DMS79 treated with DMSO at 0.1 percent for 48 hours (cell line): ENCODE measurements around the gene PLSCR3.

ENCODE experiments used
- DNase-seq: peaks from one replicate; lab custom pipeline; 2025; lab: John Stamatoyannopoulos, UW

Gene PLSCR3

DNA sequence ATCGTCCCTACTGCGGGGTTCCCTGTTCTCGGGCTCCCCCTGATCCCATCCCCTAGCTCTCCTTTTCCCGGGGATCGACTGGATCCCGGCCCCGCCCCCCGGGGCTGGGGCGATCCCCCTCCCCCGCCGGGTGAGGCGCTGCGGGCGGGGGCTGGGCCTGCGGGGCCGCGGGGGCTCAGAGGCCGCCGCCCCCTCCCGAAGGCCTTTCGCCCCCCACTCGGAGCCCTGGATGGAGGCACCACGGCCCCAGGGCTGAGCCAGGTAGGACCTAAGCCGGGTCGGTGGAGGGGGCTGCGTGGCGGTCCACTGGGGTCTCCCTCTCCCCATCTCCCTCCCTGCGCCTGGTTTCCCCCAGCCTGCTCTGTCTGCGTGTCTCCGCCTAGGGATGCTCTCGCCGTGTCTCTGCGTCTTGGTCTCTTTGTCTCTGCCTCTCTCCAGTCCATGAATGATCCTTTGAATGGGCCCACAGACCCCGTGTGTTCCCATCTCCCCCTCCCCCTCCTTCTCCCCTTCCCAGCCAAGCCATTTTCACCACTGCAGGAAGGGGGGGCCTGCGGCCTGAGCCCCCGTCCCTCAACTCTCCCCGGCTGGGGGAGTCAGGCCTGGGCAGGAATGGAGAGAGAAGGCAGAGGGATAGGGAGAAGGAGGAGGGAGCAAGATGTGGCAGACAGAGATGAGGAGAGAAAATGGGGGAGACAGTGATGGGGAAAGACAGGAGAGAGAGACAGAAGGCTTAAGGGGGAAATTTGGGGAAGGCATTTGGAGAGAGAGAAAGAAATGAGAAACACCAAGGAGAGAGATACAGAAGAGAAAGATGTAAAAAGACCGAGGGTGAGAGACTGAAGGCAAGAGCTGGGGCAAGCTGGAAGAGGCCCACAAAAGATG, 11.3 kb upstream of the PLSCR3 start:
- DNase-seq: no peak

DNA sequence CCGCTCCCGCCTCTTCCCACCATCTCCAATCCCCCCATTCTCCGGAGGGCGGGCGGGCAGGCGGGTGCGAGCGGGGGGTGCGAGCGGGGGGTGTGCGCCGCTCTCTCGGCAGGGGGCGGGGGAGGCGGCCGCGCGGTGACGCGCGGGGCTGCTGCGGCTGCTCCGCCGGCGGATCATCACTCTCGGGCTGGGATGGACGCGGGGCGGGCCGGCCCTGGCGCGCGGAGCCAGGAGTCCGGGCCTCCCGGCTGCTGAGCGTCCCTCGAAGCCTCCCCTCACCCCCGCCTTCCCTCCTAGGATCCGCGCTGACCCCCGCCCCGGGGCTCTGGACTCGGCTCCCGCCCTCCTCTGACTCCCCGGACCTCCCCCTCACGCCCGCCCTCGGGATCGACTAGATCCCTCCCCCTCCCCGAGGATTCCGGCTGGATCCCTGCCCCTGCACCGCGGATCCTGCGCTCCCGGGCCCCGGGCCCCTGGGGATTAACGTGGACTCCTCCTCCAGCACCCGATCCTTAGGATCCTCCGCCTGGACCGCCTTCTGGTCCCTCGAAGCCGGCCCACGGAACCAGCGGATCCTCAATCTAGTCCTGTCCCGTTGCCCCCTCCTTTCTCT, 10.5 kb upstream of the PLSCR3 start:
- no peak for DNase-seq

DNA sequence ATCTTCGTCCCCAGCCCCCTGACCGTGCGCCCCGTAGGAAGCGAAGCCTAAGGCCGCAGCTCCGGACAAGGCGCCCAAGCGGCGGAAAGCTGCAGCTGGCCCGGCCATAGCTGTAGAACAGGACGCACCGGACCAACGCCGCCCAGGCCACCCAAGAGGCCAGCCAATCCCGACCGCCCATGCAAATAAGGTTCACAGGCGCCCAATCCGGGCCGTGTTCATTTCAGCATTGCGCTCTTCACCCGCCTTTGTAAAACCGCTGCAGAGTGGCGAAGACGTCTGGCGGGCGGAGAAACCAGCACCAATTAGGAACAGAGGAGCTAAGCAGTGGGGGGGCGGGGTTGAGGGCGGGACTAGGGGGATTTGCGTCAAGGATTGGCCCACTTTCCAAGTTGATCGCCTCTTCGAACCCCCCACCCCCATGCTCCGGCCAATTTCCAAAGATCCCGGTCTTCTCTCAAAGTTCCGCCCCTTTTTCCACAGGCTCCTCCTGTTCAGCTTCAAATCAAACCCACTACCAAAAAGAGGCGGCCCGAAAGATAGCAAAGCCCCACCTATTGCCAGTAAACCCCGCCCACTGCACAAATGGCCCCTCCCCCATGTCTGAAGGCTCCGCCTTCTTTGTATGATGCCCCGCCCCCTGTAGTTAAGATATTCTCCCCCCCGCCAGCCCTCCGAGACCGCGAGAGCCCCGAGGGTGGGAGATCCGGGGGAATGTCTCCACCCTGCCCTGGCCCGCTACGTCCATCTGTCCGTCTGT, 9.8 kb upstream of the PLSCR3 start, which contains the start of gene TMEM256:
Gene TMEM256, minus strand, starts transcription at position 121 of the 760 bp plus-strand sequence. Its CDS starts 13 bp downstream, at position 108.
- DNase-seq: peak; percentile 96

DNA sequence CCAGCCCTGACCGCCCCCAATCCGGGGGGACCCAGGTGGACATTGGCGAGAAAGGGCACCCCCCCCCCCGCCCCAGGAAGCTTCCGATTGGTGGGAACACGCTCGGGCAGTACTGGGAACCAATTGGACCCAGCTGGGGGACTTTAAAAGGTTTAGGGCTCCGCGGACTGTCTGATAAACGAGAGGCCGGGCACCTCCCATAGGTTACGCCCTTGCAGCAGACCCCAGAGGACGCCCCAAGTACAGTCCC, 9.3 kb upstream of the PLSCR3 start:
- peak; percentile 61 for DNase-seq

DNA sequence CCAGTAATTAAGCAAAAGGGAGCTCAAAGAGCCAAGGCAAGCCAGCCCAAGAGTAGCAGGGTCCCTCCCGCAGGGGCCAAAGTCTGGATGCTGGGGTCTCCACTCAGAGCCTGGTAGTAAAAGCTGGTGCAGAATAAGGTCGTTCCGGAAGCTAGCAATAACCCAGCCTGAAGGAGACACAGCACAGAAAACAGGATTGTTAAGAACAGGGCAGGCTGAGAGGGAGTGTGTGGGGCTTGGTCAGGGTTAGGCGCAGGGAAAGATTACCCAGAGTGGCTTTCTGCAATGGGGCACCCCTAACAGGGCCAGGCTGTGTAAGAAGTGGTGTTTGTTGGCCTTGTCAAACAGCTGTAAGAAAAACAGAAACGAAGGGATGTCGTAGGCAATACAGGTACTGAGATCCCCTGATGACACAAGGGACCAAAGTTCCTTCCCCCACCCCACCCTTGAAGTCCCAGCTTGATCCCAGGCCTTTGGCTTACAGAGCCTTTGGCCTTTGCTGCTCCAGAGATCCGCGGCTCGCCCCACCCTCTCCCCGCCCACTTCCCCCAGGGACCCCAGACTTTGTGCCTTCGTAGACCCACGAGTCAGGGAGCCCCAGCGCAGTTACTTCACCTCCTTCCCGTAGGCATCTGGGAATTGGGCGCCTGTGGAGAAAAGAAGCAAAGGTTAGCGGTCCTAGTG, 8.9 kb upstream of the PLSCR3 start:
- DNase-seq: peak; percentile 61

DNA sequence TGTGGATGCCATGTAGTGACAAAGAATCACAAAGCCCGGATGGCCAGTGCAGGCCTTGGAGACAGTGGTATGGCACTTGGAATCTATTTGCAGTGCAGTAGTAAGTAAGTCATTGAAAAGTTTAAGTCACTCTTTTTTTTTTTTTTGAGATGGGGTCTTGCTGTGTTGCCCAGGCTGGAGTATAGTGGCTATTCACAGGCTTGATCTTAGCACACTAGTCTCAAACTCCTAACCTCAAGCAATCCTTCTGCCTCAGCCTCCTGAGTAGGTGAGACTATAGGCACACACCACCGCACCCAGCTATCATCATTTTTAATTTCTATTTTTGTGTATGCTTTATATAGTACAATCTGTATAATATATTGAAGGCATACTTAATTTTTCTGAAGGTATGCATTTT, 4.3 kb upstream of the PLSCR3 start:
- no peak for DNase-seq

DNA sequence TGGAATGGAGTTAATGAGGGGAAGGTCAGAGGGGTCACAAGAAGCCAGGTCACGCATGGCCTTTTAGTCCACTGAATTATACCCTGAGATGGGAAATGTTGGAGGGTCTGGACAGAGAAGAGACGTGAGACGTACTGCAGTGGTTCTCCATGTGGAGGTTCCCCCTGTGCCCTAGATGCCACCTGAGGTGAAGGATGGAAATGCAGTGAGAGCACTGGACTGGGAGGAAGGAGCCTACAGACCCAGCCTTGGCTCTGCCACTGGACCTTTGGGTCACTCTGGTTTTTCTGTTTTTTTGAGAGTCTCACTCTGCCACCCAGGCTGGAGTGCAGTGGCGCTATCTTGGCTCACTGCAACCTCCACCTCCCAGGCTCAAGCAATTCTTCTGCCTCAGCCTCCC, 1.8 kb upstream of the PLSCR3 start:
- DNase-seq: no peak

DNA sequence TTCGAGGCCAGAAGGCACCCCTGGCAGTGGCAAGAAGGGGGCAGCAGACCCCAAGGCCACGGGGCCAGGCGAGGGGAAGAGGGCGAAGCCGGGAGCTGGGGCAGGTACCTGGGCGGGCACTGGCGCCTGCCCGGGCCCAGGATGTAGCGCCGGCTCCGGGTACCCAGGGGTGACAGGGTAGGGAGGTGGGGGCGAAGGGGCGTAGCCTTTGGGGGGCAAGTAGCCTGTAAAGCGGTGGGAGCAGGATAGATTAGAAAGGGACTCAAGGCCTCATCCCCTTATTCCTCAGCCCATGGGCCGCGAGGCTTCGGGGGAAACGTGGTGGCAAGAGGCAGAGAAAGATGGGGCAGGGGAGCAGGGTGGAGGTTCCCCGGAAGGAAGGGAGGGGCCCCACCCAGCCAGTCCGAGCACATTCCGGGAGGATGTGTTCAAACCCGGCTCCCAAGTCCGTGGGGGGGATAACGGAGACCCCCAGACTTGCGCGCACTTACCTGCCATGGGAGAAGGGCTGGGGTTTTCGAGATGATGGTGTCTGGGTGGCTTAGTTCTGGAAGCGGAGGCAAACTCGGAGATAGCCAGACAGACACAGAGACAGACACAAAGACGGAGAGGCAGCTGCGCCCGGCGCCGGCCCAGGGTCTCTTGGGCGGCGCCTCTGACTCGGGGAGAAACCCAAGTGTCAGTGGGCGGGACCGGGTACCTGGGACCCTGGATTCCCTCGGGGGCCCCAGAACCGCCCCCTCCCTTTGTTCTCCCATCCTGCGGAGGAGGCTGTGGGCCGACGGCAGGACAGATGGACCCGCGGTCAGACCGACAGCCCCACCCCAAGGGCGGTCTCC, 493 bp downstream of the PLSCR3 start:
- peak; percentile 81 for DNase-seq

DNA sequence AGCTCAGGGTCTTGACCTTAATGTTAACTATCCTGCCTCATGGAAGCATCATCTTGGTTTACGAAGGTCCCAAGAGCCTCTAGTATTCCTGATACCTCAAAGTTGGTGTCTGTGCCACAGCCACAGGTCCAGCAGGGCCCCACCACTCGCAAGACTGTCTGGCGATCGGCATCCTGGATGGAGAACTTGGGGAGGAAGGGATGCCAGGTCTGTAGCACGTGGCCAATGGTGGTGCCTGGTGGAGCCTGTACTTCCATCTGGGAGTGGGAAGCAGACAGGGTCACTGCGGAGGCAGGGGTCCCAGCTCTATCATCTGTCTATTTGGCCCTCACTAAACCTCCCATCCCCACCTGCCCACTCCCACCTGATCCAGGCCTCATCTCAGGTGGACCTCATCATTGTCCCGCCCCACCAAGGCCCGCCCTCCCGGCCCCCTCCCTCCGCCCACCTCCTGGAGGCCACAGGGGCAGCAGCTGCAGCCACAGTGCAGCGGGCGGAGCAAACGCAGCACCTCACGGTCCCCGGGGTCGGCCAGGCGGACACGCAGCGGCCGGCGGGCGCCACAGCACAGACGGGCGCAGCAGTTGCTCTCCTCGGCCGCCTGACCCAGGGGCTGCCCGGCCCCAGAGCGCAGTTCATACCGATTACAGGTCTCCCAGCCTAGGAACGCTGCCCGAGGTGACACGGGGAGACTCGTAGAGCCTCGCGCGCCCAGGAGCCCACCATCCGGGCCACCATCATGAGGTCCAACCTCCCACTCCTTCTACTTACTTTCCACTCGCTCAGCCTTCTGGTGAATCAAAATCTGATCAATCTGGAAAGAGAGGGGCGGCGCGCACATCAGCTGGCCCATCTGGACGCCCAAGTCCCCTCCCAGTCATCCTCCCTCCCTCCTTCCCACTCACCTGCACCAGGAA, 1.4 kb downstream of the PLSCR3 start:
- DNase-seq: no peak

DNA sequence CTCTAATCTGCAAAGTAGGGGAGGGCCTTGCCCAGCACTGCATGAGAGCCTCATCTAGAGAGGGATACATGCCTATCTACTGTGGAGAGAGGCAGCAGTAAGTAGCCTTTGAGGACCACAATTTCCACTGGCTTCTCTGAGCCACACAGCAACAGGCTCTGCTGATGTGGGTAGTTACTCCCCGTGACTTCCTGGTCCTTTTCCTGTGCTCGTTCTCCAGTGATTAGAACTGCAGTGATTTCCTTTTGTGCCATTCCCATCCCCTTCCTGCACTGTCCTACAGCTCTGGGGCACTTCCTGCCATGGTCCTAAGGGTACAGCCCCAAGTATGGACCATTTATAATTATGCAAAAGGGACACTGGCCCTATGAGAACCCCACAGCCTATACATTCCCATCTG, 3.0 kb downstream of the PLSCR3 start:
- DNase-seq: no peak

DNA sequence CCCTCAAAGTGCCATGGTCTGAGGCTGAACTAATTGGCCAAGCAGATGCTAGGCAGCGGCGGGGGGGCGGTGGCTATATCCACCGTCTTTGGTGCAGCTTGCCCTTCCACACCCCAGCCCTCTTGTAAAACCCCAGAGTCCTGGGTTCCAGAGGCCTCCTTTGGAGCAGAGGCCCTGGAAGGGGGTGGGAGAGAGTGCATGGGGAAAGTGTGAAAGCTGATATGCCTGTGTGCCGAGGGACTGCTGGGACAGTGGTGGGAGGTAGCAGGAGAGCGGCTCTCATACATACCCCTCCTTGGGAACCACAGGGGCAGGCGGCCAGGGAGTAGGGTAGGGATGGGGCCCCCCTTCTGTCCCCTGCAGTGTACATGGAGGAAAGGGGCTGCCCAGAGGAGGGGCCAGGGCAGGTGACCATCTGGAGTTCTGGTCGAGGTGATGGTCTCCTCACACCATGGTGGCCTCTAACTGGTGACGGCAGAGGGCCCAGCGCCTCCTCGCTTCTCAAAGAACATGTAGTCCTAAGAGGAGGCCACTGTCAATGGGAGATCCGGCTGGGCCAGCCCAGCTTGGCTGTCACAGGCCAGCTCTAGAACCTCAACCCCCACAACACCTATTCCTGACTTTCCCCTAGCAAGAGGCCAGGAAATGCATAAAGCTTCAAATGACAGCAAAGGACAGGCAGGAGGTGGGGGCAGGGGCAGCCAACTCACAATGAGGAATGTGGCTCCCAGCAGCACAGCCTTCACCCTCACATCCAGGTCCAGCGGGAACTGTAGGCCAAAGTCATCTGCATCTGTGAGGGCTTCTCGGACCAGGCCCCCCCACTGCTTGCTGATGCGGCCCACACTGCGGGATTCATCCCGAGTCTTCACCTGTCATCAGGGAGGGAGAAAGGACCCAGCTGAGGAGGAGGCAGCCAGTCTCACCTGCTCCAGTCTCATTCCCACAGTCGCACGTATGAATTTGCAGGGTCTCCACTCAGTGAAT, 4.1 kb downstream of the PLSCR3 start:
- DNase-seq: no peak

DNA sequence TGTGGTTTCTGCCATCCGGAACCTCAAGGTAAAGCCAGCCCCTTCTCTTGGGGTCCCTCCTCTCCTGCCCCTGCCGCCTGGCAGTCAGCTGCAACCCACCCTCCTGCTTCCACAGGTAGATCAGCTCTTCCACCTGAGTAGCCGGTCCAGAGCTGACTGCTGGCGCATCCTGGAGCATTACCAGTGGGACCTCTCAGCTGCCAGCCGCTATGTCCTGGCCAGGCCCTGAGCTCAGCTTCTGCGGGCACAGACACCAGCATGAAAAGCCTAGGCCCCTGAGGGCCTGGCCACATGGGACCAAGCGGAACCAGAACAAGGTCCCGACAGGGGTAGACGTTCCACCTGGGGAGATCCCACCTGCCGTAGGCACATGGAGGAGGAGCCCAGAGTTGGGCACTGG, 5.5 kb downstream of the PLSCR3 start:
- no peak for DNase-seq

DNA sequence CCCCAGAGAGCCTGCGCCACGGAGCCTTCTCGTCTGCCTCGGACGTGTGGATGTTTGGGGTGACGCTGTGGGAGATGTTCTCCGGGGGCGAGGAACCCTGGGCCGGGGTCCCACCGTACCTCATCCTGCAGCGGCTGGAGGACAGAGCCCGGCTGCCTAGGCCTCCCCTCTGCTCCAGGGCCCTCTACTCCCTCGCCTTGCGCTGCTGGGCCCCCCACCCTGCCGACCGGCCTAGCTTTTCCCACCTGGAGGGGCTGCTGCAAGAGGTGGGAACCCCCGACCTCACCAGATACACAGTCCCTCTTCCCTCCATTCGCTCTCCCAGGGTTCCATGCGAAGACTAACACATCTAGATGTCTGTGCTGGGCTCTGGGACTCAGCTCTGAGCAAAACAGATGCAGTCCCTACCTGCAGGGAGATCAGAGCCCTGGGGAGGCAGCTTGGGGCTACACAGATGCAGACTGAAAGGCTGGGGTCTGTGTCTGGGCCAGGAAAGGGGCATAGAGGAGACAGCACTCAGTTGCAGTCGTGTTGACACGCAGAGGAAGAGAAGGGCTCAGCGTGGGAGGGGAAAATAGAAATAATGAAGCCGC, 9.7 kb downstream of the PLSCR3 start:
- no peak for DNase-seq

DNA sequence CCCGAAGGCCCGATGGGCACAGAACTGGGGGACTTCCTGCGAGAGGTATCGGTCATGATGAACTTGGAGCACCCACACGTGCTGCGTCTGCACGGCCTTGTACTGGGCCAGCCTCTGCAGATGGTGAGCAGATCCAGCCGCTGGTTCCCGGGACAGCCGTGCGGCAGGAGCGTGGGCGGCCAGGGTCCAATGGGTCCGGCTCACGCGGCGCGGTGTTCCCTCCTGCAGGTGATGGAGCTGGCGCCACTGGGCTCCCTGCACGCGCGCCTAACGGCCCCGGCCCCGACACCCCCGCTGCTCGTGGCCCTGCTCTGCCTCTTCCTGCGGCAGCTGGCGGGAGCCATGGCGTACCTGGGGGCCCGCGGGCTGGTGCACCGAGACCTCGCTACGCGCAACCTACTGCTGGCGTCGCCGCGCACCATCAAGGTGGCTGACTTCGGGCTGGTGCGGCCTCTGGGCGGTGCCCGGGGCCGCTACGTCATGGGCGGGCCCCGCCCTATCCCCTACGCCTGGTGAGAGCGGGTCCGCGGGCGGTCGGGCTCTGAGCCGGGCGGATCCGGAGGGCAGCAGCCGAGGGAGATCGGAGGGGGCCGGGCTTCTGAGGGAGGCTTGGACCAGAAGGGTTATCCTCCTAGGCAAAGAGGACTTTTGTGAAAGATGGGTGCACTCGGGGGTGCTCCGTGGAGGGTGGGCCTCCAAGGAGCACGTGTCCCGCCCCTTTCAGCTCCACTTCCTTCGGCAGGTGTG, 10.4 kb downstream of the PLSCR3 start:
- DNase-seq: peak; percentile 69

DNA sequence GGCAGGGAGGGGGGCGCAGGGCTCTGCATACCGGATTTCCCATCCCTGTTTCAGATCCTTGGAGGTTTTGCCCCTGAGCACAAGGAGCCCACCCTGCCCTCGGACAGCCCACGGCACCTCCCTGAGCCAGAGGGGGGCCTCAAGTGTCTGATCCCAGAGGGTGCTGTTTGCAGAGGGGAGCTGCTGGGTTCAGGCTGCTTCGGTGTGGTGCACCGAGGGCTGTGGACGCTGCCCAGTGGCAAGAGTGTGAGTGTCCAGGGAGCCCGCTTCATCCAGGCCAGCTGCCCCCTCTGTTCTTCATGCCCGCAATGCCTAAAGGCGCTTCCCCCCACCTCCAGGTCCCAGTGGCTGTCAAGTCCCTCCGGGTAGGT, 11.0 kb downstream of the PLSCR3 start:
- no peak for DNase-seq

DNA sequence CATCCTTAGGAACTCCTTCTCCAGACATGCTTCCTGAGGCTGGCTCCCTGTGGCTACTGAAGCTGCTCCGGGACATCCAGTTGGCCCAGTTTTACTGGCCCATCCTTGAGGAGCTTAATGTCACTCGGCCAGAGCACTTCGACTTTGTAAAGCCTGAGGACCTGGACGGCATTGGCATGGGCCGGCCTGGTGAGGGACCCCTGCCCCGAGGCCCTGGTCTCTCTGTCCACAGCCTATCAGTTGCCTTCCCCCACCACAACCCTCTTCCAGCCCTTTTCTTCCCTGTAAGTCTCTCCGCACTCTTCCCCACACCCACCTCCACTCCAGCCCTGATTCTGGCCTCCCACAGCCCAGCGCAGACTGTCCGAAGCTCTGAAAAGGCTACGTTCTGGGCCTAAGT, 11.4 kb downstream of the PLSCR3 start:
- no peak for DNase-seq

DNA sequence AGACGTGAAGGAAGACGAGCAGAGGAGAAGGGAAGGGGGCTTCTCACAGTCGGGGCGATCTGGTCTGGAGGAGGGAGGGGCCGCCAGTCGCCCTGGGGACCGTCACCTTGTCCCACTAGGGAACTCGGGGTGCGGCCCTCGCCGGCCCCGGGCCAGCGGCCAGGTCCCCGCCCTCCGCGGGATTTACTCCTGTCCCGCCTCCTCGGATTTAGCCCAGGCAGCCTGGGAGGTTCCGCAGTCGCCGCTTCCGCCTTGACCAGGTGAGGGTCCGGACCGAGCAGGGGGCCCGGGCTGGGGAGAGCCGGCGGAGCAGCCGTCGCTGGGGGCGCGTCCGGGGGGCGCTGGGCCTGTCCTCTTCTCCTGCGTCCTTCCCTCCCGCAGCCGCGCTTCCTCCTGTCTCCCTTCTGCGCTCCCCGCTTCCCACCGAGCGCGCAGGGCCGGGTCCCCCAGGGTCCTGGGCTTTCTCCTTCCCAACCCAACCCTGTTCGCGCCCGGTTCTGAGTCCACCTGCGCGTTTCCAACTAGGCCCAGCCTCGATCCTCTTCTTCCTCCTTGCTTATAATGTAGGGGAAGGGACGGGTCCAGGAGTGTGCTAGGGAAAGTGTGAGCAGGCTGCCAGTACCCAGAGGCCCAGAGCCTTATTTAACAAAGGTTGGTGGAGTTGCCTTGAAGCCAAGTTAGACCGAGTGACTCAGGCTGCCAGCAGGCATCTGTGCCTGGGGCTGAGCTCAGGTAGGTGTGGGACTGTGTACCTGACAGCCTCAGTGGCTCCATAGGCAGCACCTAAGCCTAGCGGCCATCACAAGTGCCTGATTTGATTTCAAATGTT, 13.3 kb downstream of the PLSCR3 start, which contains the start of gene TNK1:
Gene TNK1, plus strand, starts transcription at position 235 of the 829 bp plus-strand sequence. CDS start 1,838 bp downstream, outside the sequence.
- DNase-seq: peak; percentile 44
